Right lobe of liver (tissue), 4 donors: Measurements from ENCODE around the gene ASIC4.

Experiments
- CTCF ChIP-seq, 4 donors: fragments of 200-600 bp in 3 of 4; fragments of 450-650 bp in 1 of 4; IDR thresholded peaks; one replicate each; pipeline versions ENCODE4 v1.5.1 to v1.8.0; 2016 to 2022; ENCODE audit warnings: antibody characterized with exemption in 4 of 4, mild to moderate bottlenecking in 2 of 4
- POLR2A ChIP-seq: fragments of 450-650 bp; IDR thresholded peaks from one replicate; pipeline ENCODE4 v1.6.1; 2017; ENCODE audit warnings: antibody characterized with exemption, mild to moderate bottlenecking
- donor health status: DM: no; HTN: no; CAD: no.
- donor health status: DM: no; HTN: no; CAD: no.
- donor health status: DM: no; HTN: yes; CAD: no.

GRCh38 chr2:219506802-219507526 is 7.3 kb upstream of the ASIC4 start:
- no peak for TF ChIP-seq CTCF (IDR thresholded peaks at IDR 0.05)
- TF ChIP-seq POLR2A, result no peak
